Fibroblast of lung (primary cell): ENCODE data around the gene OR5H14.

ENCODE experiments used
- EZH2 ChIP-seq: IDR thresholded peaks from 2 replicates; pipeline ENCODE4 v1.5.1; 2012; ENCODE audit warnings: low read length, control low read depth, mild to moderate bottlenecking; ENCODE audit errors: missing control alignments
- TF ChIP-seq, protein P1 (sequence below), 2 donors: IDR thresholded peaks in 1 of 2; conservative IDR thresholded peaks in 1 of 2; 1 replicate in 1 of 2; 2 replicates in 1 of 2; pipeline ENCODE4 v1.5.1; 2011 to 2012; ENCODE audit warnings: low read length in 2 of 2, control low read depth in 1 of 2, inconsistent platforms in 1 of 2, low read depth in 1 of 2, mild to moderate bottlenecking in 1 of 2

- TF ChIP-seq, protein P1, sequence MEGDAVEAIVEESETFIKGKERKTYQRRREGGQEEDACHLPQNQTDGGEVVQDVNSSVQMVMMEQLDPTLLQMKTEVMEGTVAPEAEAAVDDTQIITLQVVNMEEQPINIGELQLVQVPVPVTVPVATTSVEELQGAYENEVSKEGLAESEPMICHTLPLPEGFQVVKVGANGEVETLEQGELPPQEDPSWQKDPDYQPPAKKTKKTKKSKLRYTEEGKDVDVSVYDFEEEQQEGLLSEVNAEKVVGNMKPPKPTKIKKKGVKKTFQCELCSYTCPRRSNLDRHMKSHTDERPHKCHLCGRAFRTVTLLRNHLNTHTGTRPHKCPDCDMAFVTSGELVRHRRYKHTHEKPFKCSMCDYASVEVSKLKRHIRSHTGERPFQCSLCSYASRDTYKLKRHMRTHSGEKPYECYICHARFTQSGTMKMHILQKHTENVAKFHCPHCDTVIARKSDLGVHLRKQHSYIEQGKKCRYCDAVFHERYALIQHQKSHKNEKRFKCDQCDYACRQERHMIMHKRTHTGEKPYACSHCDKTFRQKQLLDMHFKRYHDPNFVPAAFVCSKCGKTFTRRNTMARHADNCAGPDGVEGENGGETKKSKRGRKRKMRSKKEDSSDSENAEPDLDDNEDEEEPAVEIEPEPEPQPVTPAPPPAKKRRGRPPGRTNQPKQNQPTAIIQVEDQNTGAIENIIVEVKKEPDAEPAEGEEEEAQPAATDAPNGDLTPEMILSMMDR (conservative IDR thresholded peaks at IDR 0.05 in 1 of 2, IDR thresholded peaks at IDR 0.05 in 1 of 2; ENCODE audit: low read depth in 1 of 2, low read length in 2 of 2), result no peak
- TF ChIP-seq EZH2, result no peak
Measured at GRCh38 chr3:98136631-98137030, 10.6 kb upstream of the OR5H14 start.
